Measurements from ENCODE around the gene EPB41L4B.

The EPB41L4B gene

GRCh38 chr9:109241207-109241606 lies 79.7 kb downstream of the EPB41L4B start:
- Histone ChIP-seq H3K9me3 (ENCODE audit: control insufficient read depth, insufficient read depth, low read depth, low read length) (no peaks in the 10 kb centered on the region), H3K27ac (ENCODE audit: extremely low read depth, low read depth, low read length) (no peak overlapping the region), H3K4me1 (ENCODE audit: control insufficient read depth, insufficient read depth, low read length) (no peaks in the 10 kb centered on the region), H3K36me3 (ENCODE audit: control insufficient read depth in 2 of 2, insufficient read depth in 1 of 2, low read length in 2 of 2) (peaks cover 0 to 8% of the 10 kb centered on the region in 2 experiments; a peak in 1 of 3 replicates), H3K4me3 (ENCODE audit: low read depth, low read length) (no peak overlapping the region)
- ChIA-PET CTCF (interaction anchor here (0.5 to 1.0 kb wide), 5 partner anchors 10 to 272 kb away, joined by 3 to 7 read pairs (median 5); no protein-coding TSS in a partner anchor), POLR2A (no interaction called here)
- no peak for TF ChIP-seq ZNF350 (tag by site-specific recombination; IDR thresholded peaks at IDR 0.05)
- no peak for TF ChIP-seq ZNF510 (tag by site-specific recombination; IDR thresholded peaks at IDR 0.05; ENCODE audit: insufficient replicate concordance)
- TF ChIP-seq ZNF830 (tag by site-specific recombination; IDR thresholded peaks at IDR 0.05; ENCODE audit: low read depth): no peak
- no peak for TF ChIP-seq ZNF610 (tag by site-specific recombination; IDR thresholded peaks at IDR 0.05; ENCODE audit: borderline replicate concordance)
- TF ChIP-seq ZNF391 (tag by site-specific recombination; IDR thresholded peaks at IDR 0.05; ENCODE audit: borderline replicate concordance, low read depth): no peak
- TF ChIP-seq PRDM4 (tag by site-specific recombination; IDR thresholded peaks at IDR 0.05): no peak
- no peak for TF ChIP-seq ZNF585B (tag by site-specific recombination; IDR thresholded peaks at IDR 0.05)
- TF ChIP-seq ZNF473 (tag by site-specific recombination; IDR thresholded peaks at IDR 0.05): no peak
- no peak for TF ChIP-seq ZNF776 (tag by site-specific recombination; IDR thresholded peaks at IDR 0.05; ENCODE audit: borderline replicate concordance)
- no peak for TF ChIP-seq ZNF37A (tag by site-specific recombination; IDR thresholded peaks at IDR 0.05)
- TF ChIP-seq SALL2 (tag by site-specific recombination; IDR thresholded peaks at IDR 0.05; ENCODE audit: borderline replicate concordance): no peak
- no peak for TF ChIP-seq ZNF175 (tag by site-specific recombination; IDR thresholded peaks at IDR 0.05)
- TF ChIP-seq ELK4 (IDR thresholded peaks at IDR 0.05; ENCODE audit: borderline replicate concordance, low read depth, low read length): no peak
- TF ChIP-seq PRDM1 (tag by site-specific recombination; IDR thresholded peaks at IDR 0.05): no peak

GRCh38 chr9:109239240-109239639 lies 81.6 kb downstream of the EPB41L4B start:
- CTCF ChIA-PET: no interaction called here
- no peaks in the 10 kb centered on the region for H3K4me1 ChIP-seq (ENCODE audit: control insufficient read depth, insufficient read depth, low read length)
- TF ChIP-seq ZNF18 (tag by site-specific recombination; IDR thresholded peaks at IDR 0.05): no peak
- POLR2A ChIA-PET: no interaction called here
- H3K4me3 ChIP-seq (ENCODE audit: low read depth, low read length): no peak overlapping the region
- peaks cover 0 to 8% of the 10 kb centered on the region in 2 experiments; a peak in 1 of 3 replicates for H3K36me3 ChIP-seq (ENCODE audit: control insufficient read depth in 2 of 2, insufficient read depth in 1 of 2, low read length in 2 of 2)
- H3K9me3 ChIP-seq (ENCODE audit: control insufficient read depth, insufficient read depth, low read depth, low read length): no peaks in the 10 kb centered on the region
- H3K27ac ChIP-seq (ENCODE audit: extremely low read depth, low read depth, low read length): no peak overlapping the region

GRCh38 chr9:109238655-109239054 lies 82.2 kb downstream of the EPB41L4B start:
- no peak overlapping the region for H3K4me3 ChIP-seq (ENCODE audit: low read depth, low read length)
- no peak for TF ChIP-seq ZNF114 (tag by site-specific recombination; IDR thresholded peaks at IDR 0.05)
- TF ChIP-seq ZNF404 (tag by site-specific recombination; IDR thresholded peaks at IDR 0.05): no peak
- TF ChIP-seq IKZF3 (tag by site-specific recombination; IDR thresholded peaks at IDR 0.05): no peak
- TF ChIP-seq ZNF558 (tag by site-specific recombination; IDR thresholded peaks at IDR 0.05): no peak
- no peaks in the 10 kb centered on the region for H3K4me1 ChIP-seq (ENCODE audit: control insufficient read depth, insufficient read depth, low read length)
- CTCF ChIA-PET: no interaction called here
- H3K27ac ChIP-seq (ENCODE audit: extremely low read depth, low read depth, low read length): no peak overlapping the region
- no peaks in the 10 kb centered on the region for H3K9me3 ChIP-seq (ENCODE audit: control insufficient read depth, insufficient read depth, low read depth, low read length)
- POLR2A ChIA-PET: no interaction called here
- H3K36me3 ChIP-seq (ENCODE audit: control insufficient read depth in 2 of 2, insufficient read depth in 1 of 2, low read length in 2 of 2): peaks cover 0 to 8% of the 10 kb centered on the region in 2 experiments; a peak in 1 of 3 replicates

Measured in HEK293 (cell line).